Measurements from ENCODE around the gene CEP112. TPM values are rescaled to one million over a fixed set of nuclear protein-coding genes. Genes with fewer than 3 reads are reported as not detected.

Gene CEP112
- total and polyA plus RNA-seq, 9 of the 15 experiments (the other 6 are each of a cell fraction or from before 2014, with no cell fraction given) = 0.84 TPM; not detected in 8

DNA sequence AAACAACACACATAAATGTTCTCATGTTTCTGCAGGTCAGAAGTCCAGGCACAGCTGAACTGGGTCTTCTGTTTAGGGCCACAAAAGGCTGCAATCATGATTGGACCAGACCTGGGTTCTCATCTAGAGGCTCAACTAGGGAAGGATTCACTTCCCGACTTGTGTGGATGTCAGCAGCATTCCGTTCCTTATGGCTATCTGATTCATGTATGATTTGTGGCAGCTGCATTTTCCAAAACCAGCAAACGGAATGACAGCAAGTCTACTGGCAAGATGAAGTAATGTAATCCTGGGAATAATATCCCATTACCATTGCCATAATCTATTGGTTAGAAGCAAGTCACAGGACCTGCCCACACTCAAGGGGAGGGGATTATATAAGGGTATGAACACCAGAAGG is 22.1 kb downstream of the CEP112 start (continued):
- no peak for TF ChIP-seq ZNF408 (CRISPR knock-in tag; IDR thresholded peaks at IDR 0.05; ENCODE audit: low read depth)
- TF ChIP-seq SMARCA5 (IDR thresholded peaks at IDR 0.05) = no peak

DNA sequence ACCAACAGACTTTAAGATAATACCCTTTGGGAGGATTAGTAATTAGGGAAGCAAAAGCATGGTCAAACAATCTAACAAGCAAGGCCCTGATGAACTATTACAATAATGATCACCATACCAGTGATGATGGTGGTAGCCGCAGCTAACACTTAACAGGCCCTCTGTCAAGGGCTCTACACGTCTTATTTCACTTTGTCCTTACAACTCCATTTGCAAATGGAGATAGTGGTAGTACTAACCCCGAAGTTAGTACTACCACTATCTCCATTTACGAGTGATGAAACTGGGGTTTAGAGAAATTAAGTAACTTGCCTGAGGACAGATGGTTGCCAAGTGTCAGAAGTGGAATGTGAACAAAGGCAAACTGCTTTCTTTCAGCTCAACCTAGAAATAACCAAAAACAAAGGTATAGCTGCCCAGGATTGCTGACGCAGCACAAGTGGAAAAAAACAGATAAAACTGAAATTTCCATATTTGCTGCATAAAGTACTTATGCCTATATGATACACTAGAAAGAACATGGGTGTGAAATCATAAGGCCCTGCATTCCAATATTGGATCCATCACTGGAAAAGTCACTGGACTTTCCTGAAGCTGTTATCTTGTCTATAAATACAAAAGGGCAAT is 24.6 kb downstream of the CEP112 start:
- in situ Hi-C loops (cut with MboI) (loop anchor here (5.0 kb wide), 1 partner anchor 935 kb away; no protein-coding TSS in a partner anchor), intact Hi-C loops (cut with micrococcal nuclease) (no loop called here)
- FAIRE-seq = no peak
- no peak overlapping the region for H2AFZ ChIP-seq (ENCODE audit: low read depth, low read length)
- TF ChIP-seq C11orf30 (IDR thresholded peaks at IDR 0.05; ENCODE audit: low read depth) (peak; percentile 81), MAFF (IDR thresholded peaks at IDR 0.05; ENCODE audit: low read length) (peak; percentile 89), MAFG (tag; conservative IDR thresholded peaks at IDR 0.05) (peak; percentile 76), HNRNPL (IDR thresholded peaks at IDR 0.05; ENCODE audit: low read depth, low read length) (no peak), MAFK (IDR thresholded peaks at IDR 0.05; ENCODE audit: low read length) (peak; percentile 90), ZNF274 (IDR thresholded peaks at IDR 0.05; ENCODE audit: borderline replicate concordance, low read depth, low read length) (no peak), ZNF316 (IDR thresholded peaks at IDR 0.05) (peak; percentile 90)
- H4K20me1 ChIP-seq (replicated peaks; ENCODE audit: control insufficient read depth, insufficient read depth, low read length) = no peaks in the 10 kb centered on the region
- H3K9ac ChIP-seq (ENCODE audit: insufficient read depth in 1 of 2, low read depth in 2 of 2, low read length in 2 of 2) = no peak overlapping the region
- no peaks in the 10 kb centered on the region for H3K9me3 ChIP-seq (replicated peaks; ENCODE audit: control insufficient read depth, insufficient read depth, low read depth, low read length)
- no peak overlapping the region for H3K4me2 ChIP-seq (ENCODE audit: insufficient read depth, low read length)
- H3K27ac ChIP-seq (ENCODE audit: extremely low read depth, low read depth, low read length) = no peak overlapping the region
- ChIA-PET CTCF (ENCODE audit: low intra/inter-chr PET ratio) (interaction anchor here (0.6 to 0.9 kb wide), 2 partner anchors 875 to 944 kb away, joined by 3 to 5 read pairs; no protein-coding TSS in a partner anchor), POLR2A (no interaction called here)
- BruUV-seq (replicated peaks) = no TSS peak
- H3K27me3 ChIP-seq (ENCODE audit: control insufficient read depth in 2 of 2, insufficient read depth in 2 of 2, low read length in 2 of 2) = peaks cover 3% of the 10 kb centered on the region in 2 experiments; a peak in 1 of 5 replicates
- no peaks in the 10 kb centered on the region for H3K79me2 ChIP-seq (ENCODE audit: control insufficient read depth, insufficient read depth, low read length)
- no peak for DNase-seq (ENCODE audit: extremely low read depth in 1 of 4, low spot score in 3 of 4)
- H3K36me3 ChIP-seq (ENCODE audit: control insufficient read depth, insufficient read depth, low read length) = no peaks in the 10 kb centered on the region
- WGBS (ENCODE audit: insufficient coverage, low coverage, missing lambda C conversion rate) = under 1% methylated on average over 5 of the region's 5 CpGs
- H3K4me1 ChIP-seq (replicated peaks in 1 of 2; ENCODE audit: control insufficient read depth in 2 of 2, insufficient read depth in 2 of 2, low read length in 2 of 2) = no peaks in the 10 kb centered on the region
- no peak for ATAC-seq
- no peaks in the 10 kb centered on the region for H3K9me1 ChIP-seq (ENCODE audit: control insufficient read depth, insufficient read depth, low read length)
- no peak overlapping the region for H3K4me3 ChIP-seq
